Progenitor cell of endocrine pancreas (in vitro differentiated cells): Measurements from ENCODE around the gene WNT3. TPM values are rescaled to one million over a fixed set of nuclear protein-coding genes. Genes with fewer than 3 reads are reported as not detected.

Source experiments
- DNase-seq: peaks from one replicate; pipeline ENCODE4 v3.0.0; 2021; ENCODE audit warnings: low spot score; ENCODE audit not compliant: unreplicated experiment
- H3K27ac Mint-ChIP-seq: 2 replicates; pipeline ENCODE4 v1.8.0; 2021; ENCODE audit warnings: mild to moderate bottlenecking, moderate library complexity, mixed read lengths
- H3K27me3 Mint-ChIP-seq: 2 replicates; pipeline ENCODE4 v1.8.0; 2021; ENCODE audit warnings: mixed read lengths
- H3K36me3 Mint-ChIP-seq: 2 replicates; pipeline ENCODE4 v1.8.0; 2022; ENCODE audit warnings: mixed read lengths; ENCODE audit not compliant: insufficient read depth
- H3K4me1 Mint-ChIP-seq: 2 replicates; pipeline ENCODE4 v1.8.0; 2021; ENCODE audit warnings: low read depth, mixed read lengths
- H3K4me3 Mint-ChIP-seq: 2 replicates; pipeline ENCODE4 v1.8.0; 2021; ENCODE audit warnings: low read depth, mild to moderate bottlenecking, moderate library complexity, mixed read lengths
- H3K9me3 Mint-ChIP-seq: 2 replicates; pipeline ENCODE4 v1.8.0; 2021; ENCODE audit warnings: low read depth, mixed read lengths
- total RNA-seq: library from RNA; stranded (reverse); gene quantifications from 2 replicates; pipeline ENCODE4 v1.2.1, GENCODE V29; 2021
- TF ChIP-seq, protein P1 (sequence below): fragments of 200-600 bp; sonication (generic); IDR thresholded peaks from one replicate; pipeline ENCODE4 v1.5.0; 2021; ENCODE audit warnings: antibody characterized with exemption, mild to moderate bottlenecking; ENCODE audit not compliant: unreplicated experiment

The WNT3 gene
- total RNA-seq, 1 donor from 2014 or later = 7.2 TPM

DNA sequence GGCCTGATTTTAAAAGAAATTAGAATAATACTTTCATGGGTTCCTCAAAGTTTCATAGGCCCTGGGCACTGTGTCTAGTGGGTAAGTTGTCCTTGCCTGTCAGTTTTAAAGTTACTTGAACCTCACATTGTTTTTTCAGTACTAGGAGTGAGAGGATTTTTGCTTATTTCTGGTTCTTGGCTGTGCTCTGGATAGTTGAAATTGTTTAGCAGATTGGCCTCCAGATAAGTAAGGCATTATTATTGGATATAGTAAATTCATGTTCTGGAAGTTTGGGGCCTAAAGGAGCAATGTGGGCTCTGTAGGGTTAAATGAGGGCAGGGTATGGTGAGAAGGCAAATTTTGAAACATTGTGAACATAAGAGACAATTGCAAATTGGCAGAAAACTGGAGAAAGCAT lies 78.5 kb downstream of the WNT3 start:
- DNase-seq = no peak
- Mint-ChIP-seq H3K27ac (peak overlapping the region; percentile 5), H3K4me1 (peaks cover 19% of the 10 kb centered on the region), H3K9me3 (no peaks in the 10 kb centered on the region), H3K4me3 (no peak overlapping the region), H3K27me3 (peaks cover 3% of the 10 kb centered on the region), H3K36me3 (peaks cover 4% of the 10 kb centered on the region)
- TF ChIP-seq, protein P1, sequence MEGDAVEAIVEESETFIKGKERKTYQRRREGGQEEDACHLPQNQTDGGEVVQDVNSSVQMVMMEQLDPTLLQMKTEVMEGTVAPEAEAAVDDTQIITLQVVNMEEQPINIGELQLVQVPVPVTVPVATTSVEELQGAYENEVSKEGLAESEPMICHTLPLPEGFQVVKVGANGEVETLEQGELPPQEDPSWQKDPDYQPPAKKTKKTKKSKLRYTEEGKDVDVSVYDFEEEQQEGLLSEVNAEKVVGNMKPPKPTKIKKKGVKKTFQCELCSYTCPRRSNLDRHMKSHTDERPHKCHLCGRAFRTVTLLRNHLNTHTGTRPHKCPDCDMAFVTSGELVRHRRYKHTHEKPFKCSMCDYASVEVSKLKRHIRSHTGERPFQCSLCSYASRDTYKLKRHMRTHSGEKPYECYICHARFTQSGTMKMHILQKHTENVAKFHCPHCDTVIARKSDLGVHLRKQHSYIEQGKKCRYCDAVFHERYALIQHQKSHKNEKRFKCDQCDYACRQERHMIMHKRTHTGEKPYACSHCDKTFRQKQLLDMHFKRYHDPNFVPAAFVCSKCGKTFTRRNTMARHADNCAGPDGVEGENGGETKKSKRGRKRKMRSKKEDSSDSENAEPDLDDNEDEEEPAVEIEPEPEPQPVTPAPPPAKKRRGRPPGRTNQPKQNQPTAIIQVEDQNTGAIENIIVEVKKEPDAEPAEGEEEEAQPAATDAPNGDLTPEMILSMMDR = no peak

DNA sequence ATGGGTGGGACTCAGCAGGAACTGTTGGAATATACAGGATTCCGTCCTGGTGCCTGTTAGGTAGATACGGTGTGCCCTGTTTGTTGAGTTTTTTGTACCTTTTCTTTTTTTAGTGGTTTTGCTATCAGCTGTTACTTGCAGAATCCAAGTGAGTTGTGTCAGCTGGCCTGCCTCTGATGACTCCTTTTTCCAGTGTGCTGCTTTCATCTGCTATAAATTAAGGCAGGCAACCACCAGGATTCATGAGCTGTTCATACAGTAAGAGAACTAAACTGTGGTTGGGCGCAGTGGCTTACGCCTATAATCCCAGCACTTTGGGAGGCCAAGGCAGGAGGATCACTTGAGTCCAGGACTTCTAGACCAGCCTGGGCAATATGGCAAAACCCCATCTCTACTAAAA lies 79.9 kb downstream of the WNT3 start:
- Mint-ChIP-seq H3K9me3 (no peaks in the 10 kb centered on the region), H3K4me3 (no peak overlapping the region), H3K27ac (no peak overlapping the region), H3K27me3 (no peaks in the 10 kb centered on the region), H3K36me3 (peaks cover 4% of the 10 kb centered on the region), H3K4me1 (peaks cover 19% of the 10 kb centered on the region)
- DNase-seq = no peak
- TF ChIP-seq, protein P1 = no peak

DNA sequence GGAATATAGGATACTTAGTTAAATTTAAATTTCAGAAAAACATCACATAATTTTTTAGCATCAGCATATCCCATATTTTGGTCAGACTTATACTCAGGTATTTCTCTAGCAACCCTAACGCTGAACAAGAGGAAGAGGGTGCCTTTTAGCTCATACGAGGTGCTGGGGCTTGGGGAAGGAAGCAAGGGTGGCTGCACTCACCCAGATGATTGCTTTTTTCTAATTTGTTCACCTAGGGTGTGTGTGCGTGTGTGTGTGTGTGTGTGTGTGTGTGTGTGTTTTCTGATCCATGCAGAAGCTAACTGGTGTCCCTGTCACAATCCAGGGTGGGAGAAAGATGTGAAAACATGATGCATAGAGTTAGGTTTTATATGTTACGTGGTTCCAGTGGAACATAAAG lies 81.2 kb downstream of the WNT3 start:
- TF ChIP-seq, protein P1 = no peak
- H3K36me3 Mint-ChIP-seq = peaks cover 4% of the 10 kb centered on the region
- no peaks in the 10 kb centered on the region for H3K9me3 Mint-ChIP-seq
- peaks cover 19% of the 10 kb centered on the region for H3K4me1 Mint-ChIP-seq
- H3K27ac Mint-ChIP-seq = no peak overlapping the region
- no peak overlapping the region for H3K4me3 Mint-ChIP-seq
- H3K27me3 Mint-ChIP-seq = no peaks in the 10 kb centered on the region
- no peak for DNase-seq

DNA sequence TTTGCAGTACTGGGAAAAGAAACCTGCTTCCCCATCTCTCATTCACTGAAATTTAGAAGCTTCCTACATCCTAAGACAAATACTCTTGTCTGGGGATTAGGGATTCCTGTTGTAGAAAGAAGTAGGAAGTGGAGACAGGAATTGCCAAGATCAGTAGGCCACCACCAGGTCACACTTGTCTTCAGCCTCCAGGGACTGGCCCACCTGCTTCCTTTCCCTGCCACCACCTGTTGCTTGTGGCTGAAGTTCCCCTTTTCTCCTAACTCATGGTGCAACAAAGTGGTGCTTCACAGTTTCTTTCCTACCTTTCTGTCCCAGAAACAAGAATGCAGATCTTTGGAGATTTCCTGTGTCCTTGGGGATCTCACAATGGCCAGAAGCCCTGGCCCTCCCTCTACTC lies 82.4 kb downstream of the WNT3 start:
- Mint-ChIP-seq H3K9me3 (no peaks in the 10 kb centered on the region), H3K4me3 (no peak overlapping the region), H3K36me3 (peaks cover 6% of the 10 kb centered on the region), H3K4me1 (peaks cover 10% of the 10 kb centered on the region), H3K27ac (no peak overlapping the region), H3K27me3 (no peaks in the 10 kb centered on the region)
- DNase-seq = no peak
- TF ChIP-seq, protein P1 = no peak

DNA sequence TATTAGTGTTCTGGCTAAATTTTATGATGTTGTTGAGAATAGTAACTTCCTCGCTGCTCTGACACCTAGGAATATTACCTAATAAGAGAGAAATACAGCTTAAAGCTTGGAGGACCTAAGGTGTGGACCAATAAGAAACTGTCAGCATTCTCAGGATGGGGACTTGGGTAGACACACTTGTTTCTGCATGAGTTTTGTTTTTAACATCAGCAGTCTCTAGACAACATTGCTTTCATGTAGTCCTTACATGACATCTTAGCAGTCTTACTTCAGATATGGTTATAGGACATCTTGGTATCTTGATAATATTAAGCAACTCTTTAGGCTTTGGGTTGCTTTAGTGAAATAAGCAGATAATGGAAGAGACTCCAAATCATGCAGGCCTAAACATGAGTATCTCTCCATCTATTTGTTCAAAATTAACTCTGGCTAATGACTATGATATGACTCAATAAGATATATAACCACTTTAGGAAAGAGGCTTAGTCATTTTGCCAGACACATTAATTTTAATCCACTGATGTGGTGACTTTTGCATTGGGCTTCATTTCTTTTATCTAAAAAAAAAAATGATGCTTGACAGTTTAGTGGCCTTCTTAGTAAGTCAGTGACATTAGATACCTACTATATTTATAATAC lies 84.5 kb downstream of the WNT3 start:
- Mint-ChIP-seq H3K27ac (no peak overlapping the region), H3K36me3 (peaks cover 4% of the 10 kb centered on the region), H3K9me3 (no peaks in the 10 kb centered on the region), H3K27me3 (no peaks in the 10 kb centered on the region), H3K4me3 (no peak overlapping the region), H3K4me1 (no peaks in the 10 kb centered on the region)
- DNase-seq = no peak
- TF ChIP-seq, protein P1 = no peak
